DOHH2 (cell line): Measurements from ENCODE around the gene TTLL7.

Experiments
- CTCF ChIP-seq: fragments of 200-600 bp; sonication (generic); IDR thresholded peaks from one replicate; pipeline ENCODE4 v1.5.1; 2014; ENCODE audit warnings: antibody characterized with exemption, mild to moderate bottlenecking, low read depth, low read length; ENCODE audit not compliant: poor library complexity, severe bottlenecking
- EZH2phosphoT487 ChIP-seq: fragments of 200-600 bp; sonication (generic); IDR thresholded peaks from 2 replicates; pipeline ENCODE4 v1.6.1; 2017; ENCODE audit warnings: borderline replicate concordance, mild to moderate bottlenecking, antibody characterized with exemption, low read length, moderate library complexity, mixed read lengths

DNA sequence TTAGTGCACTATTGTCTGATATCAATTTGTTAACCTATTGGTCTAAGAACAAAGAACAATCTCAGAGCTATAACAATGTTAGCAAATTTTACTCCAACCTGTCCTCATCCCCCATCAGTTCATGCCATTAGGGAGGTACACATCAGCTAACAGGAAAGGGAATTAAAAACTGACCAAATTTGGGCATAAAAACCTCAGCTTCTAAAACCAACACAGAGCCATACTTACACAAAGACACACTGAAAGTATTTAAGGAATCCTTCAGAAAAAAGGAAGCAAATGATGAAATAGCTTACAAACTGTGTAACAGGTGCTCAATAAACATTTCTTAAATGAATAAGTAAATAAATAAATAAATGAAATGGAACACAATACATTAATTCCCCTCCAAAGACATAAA is 89.2 kb downstream of the TTLL7 start:
- TF ChIP-seq CTCF (no peak), EZH2phosphoT487 (no peak)
